Measurements from ENCODE around the gene SOAT1.

- TF ChIP-seq, protein P1, sequence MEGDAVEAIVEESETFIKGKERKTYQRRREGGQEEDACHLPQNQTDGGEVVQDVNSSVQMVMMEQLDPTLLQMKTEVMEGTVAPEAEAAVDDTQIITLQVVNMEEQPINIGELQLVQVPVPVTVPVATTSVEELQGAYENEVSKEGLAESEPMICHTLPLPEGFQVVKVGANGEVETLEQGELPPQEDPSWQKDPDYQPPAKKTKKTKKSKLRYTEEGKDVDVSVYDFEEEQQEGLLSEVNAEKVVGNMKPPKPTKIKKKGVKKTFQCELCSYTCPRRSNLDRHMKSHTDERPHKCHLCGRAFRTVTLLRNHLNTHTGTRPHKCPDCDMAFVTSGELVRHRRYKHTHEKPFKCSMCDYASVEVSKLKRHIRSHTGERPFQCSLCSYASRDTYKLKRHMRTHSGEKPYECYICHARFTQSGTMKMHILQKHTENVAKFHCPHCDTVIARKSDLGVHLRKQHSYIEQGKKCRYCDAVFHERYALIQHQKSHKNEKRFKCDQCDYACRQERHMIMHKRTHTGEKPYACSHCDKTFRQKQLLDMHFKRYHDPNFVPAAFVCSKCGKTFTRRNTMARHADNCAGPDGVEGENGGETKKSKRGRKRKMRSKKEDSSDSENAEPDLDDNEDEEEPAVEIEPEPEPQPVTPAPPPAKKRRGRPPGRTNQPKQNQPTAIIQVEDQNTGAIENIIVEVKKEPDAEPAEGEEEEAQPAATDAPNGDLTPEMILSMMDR (IDR thresholded peaks at IDR 0.05): no peak
- TF ChIP-seq POLR2A (IDR thresholded peaks at IDR 0.05): no peak
These were observed 58.6 kb downstream of the SOAT1 start for GRCh38 chr1:179352236-179352635.

All from thyroid gland (tissue), 4 donors.